GM12873 (cell line): Measurements from ENCODE around the gene SLC33A1.
A peak's percentile ranks its signal among the peaks of the same experiment; 100 is the strongest.

ENCODE experiments used
- TF ChIP-seq, protein P1 (sequence below): IDR thresholded peaks from 2 replicates; pipeline ENCODE4 v1.5.1; 2012; ENCODE audit warnings: low read depth, mild to moderate bottlenecking, moderate library complexity, low read length, control low read depth; ENCODE audit not compliant: insufficient read depth; ENCODE audit errors: missing control alignments

The SLC33A1 gene

DNA sequence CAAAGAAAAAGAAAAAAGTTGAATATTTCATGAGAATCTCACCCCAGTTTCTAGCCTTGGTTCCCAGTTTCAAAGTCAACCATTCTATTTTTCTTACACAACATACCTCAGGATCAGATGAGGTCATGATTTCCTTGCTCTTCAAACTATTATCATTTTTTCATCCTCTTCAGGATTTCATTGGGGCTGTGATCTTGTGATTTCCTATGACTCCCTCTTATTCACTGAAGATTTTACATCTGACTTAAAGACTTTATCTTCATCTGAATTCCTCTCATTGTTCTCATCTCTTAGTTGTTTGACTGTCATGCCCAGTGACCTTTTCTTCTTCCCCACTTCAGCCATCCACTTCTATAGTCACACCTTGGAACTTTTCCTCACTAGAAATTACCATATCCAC lies 45.0 kb downstream of the SLC33A1 start:
- TF ChIP-seq, protein P1, sequence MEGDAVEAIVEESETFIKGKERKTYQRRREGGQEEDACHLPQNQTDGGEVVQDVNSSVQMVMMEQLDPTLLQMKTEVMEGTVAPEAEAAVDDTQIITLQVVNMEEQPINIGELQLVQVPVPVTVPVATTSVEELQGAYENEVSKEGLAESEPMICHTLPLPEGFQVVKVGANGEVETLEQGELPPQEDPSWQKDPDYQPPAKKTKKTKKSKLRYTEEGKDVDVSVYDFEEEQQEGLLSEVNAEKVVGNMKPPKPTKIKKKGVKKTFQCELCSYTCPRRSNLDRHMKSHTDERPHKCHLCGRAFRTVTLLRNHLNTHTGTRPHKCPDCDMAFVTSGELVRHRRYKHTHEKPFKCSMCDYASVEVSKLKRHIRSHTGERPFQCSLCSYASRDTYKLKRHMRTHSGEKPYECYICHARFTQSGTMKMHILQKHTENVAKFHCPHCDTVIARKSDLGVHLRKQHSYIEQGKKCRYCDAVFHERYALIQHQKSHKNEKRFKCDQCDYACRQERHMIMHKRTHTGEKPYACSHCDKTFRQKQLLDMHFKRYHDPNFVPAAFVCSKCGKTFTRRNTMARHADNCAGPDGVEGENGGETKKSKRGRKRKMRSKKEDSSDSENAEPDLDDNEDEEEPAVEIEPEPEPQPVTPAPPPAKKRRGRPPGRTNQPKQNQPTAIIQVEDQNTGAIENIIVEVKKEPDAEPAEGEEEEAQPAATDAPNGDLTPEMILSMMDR = no peak

DNA sequence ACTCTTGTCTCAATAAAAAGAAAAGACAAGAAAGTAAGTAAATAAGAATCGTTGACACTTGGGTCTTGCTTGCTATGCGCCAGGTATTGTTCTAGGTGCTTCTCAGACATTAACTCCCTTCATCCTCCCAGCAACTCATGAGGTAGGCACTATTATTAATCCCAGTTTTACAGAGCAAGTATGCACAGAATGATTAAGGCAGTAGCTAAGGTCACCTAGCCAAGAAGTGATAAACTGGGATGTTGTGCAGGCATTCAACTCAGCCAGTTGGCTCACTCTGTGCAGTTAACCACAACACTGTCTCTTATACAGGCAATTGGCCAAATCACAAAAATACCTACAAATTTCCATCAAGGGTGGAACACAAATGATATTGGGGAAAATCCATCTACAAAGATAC lies 46.4 kb downstream of the SLC33A1 start:
- TF ChIP-seq, protein P1 = no peak

DNA sequence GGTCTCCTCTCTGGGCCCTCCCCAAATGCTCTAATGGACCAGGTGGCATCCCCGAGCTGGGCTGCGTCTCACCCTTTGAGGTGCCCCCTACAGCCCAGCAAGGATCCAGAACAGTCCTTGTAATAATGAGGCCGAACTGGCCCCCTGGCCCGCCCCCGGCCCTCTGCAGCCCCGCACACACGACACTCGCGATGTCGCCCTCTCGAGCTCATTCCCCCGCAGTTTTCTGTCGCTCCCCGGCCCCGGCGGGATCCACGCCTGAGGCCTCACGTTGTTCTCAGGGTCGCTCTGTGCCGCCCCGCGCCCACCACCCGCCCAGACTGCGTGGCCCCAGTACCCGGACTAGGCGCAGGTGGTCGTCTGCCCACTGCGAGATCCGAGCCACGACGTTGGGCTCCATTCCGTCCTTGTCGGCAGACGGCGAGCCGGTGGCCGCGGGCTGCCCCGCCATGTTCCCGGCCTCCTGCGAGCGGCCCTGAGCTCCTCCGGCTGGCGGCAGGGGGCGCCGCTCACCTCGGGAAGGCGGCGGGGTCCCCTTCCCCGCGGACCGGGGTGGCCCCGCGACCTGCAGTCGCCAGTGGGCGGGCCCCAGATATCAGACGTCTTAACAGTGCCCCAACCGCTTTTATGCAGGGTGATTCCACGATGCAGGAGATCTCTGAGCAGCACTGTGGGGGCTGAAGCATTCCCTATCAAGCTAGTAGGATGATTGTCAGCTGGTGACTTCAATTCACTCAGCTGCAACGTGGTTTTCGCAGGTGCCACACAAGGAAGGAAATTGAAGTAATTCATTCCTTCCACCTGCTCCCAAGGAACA lies 48.2 kb downstream of the SLC33A1 start, which contains the start of gene C3orf33:
C3orf33 (minus strand) TSS at position 477 of the 817 bp plus-strand sequence; CDS start at position 451, 26 bp downstream.
- TF ChIP-seq, protein P1 = peak; percentile 89

DNA sequence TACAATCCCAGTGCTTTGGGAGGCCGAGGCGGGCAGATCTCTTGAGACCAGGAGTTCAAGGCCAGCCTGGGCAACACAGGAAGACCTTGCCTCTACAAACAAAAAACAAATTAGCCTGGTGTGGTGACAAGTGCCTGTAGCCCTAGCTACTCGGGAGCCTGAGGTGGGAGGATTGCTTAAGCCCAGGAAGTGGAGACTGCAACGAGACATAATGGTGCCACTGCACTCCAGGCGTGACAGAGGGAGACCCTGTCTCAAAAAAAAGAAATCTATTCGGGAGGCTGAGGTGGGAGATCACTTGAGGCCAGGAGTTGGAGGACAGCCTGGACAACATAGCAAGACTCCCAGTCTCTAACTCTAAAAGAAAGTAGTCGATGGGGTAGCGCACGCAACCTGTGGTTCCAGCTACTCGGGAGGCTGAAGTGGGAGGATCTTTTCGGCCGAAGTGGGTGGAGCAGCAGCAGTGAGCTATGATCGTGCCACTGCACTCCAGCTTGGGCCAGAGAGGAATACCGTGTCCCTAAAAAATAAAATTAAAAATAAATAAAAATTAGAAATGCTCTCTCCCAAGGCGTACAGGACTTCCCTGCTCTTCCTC lies 48.9 kb downstream of the SLC33A1 start:
- TF ChIP-seq, protein P1 = no peak

DNA sequence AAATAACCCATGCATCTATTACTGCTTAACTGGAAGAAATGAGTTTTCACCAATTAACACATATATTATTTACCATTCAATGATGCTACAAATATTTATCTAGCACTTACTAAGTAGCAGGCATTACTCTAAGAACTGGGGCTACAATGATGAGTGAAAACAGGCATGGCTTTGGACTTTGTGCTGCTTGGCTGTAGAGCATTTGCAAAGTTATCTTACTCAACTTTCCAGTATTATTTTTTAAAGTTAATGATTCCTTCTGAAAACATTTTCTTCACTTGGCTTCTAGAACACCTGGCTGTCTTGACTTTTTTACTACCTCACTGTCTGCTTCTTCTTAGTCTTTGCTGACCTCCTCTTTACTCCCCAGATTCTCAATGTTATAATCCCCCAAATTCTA lies 49.9 kb downstream of the SLC33A1 start:
- TF ChIP-seq, protein P1 = no peak

DNA sequence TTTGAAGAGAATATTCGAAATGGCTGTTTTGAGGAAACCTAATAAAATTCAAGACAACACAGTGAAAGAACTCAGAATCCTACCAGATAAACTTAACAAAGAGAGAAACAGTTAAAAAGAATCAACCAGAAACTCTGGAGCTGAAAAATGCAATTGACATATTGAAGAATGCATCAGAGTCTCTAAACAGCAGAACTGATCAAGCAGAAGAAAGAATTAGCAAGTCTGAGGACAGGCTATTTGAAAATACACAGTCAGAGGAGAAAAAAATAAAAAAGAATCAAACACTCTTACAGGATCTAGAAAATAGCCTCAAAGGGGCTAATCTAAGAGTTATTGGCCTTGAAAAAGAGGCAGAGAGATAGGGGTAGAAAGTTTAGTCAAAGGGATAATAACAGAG lies 61.7 kb downstream of the SLC33A1 start:
- TF ChIP-seq, protein P1 = no peak

DNA sequence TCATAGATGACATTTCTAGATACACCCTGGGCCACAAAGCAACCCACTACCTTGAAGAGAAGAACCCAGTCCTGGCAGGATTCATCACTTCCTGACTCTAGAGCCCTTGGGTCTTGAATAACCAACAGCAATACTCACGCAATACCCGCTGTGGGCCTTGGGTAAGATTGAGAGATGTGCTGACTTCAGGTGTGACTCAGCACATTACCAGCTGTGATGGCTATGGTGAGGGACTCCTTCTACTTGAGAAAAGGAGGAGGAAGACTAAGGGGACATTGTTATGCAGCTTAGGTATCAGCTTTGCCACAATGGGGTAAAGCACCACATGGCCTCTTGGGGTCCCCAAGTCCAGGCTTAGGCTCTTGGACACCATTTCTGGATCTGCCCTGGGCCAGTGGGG lies 63.0 kb downstream of the SLC33A1 start:
- TF ChIP-seq, protein P1 = no peak
